Measurements from ENCODE around the gene HOPX. TPM values are rescaled to one million over a fixed set of nuclear protein-coding genes. Genes with fewer than 3 reads are reported as not detected.

HOPX gene
- polyA plus RNA-seq, 1 experiment, result not detected

DNA sequence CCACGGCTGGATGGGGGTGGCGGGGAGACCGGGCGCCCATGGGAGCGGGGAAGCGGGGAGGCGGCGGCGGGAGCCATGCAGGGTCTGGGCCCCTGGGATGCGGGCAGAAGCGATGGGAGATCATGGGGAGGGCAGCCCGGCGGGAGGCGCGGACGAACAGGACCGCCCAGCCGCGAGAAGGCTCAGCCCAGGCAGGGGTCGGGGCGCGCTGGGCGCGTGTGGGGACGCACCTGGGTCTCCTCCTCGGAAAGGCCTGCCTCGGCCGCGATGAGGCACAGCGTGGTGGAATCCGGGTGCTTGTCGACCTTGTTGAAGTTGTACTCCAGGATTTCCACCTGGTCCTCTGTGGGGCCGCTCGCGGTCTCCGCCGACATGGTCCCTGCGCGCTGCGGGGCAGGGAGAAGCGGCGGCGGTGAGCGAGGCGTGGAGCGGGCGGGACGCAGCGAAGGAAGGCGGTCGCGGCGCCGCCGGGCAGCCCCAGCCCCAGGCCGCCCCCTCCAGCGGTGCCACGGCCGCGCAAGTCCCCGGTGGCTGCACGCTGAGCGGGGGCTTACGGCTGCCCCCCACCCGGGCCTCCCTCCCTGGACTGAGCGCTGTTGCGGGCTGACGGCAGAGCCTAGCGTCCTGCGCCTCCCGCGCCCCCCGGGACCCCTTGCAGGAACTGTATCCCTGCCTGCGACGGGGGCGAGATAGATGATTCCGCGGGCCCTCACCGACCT is 25.3 kb downstream of the HOPX start:
- CTCF ChIA-PET, result interaction anchor here (0.8 to 1.4 kb wide), 2 partner anchors 15 to 80 kb away, joined by 3 to 4 read pairs; no protein-coding TSS in a partner anchor
- H3K27me3 ChIP-seq (ENCODE audit: control insufficient read depth, insufficient read depth, low read length), result peaks cover 51% of the 10 kb centered on the region

DNA sequence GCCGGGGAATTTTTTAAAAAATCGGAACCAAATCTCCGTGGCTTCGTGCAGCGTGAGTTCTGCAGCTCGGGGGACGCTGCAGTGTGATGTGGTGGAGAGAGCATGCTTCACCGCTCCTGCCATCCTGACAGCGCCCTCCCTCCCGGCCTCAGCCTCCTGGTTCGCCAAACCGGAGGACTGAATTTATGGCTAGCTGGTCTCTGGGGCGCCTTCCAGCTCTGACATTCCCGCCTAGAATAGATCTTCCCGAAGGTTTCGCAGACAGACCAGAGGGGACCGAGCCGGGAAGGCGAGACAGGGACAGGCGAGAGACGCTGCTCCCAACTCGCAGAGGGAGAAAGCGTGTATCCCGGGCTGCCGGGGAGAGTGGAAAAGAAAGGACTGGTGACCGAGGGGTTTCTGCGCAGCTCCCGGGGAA is 25.9 kb downstream of the HOPX start:
- TF ChIP-seq, protein P1, sequence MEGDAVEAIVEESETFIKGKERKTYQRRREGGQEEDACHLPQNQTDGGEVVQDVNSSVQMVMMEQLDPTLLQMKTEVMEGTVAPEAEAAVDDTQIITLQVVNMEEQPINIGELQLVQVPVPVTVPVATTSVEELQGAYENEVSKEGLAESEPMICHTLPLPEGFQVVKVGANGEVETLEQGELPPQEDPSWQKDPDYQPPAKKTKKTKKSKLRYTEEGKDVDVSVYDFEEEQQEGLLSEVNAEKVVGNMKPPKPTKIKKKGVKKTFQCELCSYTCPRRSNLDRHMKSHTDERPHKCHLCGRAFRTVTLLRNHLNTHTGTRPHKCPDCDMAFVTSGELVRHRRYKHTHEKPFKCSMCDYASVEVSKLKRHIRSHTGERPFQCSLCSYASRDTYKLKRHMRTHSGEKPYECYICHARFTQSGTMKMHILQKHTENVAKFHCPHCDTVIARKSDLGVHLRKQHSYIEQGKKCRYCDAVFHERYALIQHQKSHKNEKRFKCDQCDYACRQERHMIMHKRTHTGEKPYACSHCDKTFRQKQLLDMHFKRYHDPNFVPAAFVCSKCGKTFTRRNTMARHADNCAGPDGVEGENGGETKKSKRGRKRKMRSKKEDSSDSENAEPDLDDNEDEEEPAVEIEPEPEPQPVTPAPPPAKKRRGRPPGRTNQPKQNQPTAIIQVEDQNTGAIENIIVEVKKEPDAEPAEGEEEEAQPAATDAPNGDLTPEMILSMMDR (IDR thresholded peaks at IDR 0.05; ENCODE audit: insufficient read depth, low read depth, low read length), result no peak
- Histone ChIP-seq H3K27me3 (ENCODE audit: control insufficient read depth, insufficient read depth, low read length) (peaks cover 51% of the 10 kb centered on the region), H3K36me3 (ENCODE audit: control insufficient read depth, insufficient read depth, low read length) (no peaks in the 10 kb centered on the region), H3K4me3 (ENCODE audit: low read depth, low read length) (peak overlapping the region; percentile 36)
- POLR2A ChIA-PET, result no interaction called here
- DNase-seq (ENCODE audit: low read depth), result no peak
- CTCF ChIA-PET, result interaction anchor here (0.8 to 1.4 kb wide), 3 partner anchors 14 to 79 kb away, joined by 3 to 4 read pairs (median 4); no protein-coding TSS in a partner anchor

More for the DNA sequence above, 25.3 kb downstream of the HOPX start:
- Histone ChIP-seq H3K4me3 (ENCODE audit: low read depth, low read length) (peak overlapping the region; percentile 36), H3K36me3 (ENCODE audit: control insufficient read depth, insufficient read depth, low read length) (no peaks in the 10 kb centered on the region)
- TF ChIP-seq, protein P1 (IDR thresholded peaks at IDR 0.05; ENCODE audit: insufficient read depth, low read depth, low read length), result no peak
- DNase-seq (ENCODE audit: low read depth), result no peak
- POLR2A ChIA-PET, result no interaction called here

DNA sequence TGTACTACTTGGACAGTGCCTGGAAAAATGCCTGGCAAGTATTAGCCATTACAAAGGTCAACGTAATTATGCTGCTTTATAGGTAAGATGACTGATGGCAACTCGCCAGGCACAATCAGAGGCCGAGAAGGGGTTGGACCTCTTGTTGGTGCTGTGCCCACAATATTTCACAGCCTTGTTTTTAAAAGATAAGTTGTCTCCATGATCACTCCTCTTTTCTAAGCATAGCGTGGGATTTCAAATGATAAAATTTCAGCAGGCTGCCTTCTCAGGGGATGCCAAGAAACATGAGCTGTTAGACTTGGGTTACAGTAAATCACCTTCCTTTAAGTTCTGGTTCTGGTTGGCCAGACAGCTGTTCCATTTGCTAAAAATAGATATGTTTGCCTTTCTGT is 26.9 kb downstream of the HOPX start:
- POLR2A ChIA-PET, result no interaction called here
- TF ChIP-seq, protein P1 (IDR thresholded peaks at IDR 0.05; ENCODE audit: insufficient read depth, low read depth, low read length), result no peak
- no peak for DNase-seq (ENCODE audit: low read depth)
- no peaks in the 10 kb centered on the region for H3K36me3 ChIP-seq (ENCODE audit: control insufficient read depth, insufficient read depth, low read length)
- H3K27me3 ChIP-seq (ENCODE audit: control insufficient read depth, insufficient read depth, low read length), result peaks cover 50% of the 10 kb centered on the region
- CTCF ChIA-PET, result interaction anchor here (1.2 to 1.4 kb wide), 3 partner anchors 12 to 19 kb away, joined by 3 to 4 read pairs (median 4); no protein-coding TSS in a partner anchor
- no peak overlapping the region for H3K4me3 ChIP-seq (ENCODE audit: low read depth, low read length)

DNA sequence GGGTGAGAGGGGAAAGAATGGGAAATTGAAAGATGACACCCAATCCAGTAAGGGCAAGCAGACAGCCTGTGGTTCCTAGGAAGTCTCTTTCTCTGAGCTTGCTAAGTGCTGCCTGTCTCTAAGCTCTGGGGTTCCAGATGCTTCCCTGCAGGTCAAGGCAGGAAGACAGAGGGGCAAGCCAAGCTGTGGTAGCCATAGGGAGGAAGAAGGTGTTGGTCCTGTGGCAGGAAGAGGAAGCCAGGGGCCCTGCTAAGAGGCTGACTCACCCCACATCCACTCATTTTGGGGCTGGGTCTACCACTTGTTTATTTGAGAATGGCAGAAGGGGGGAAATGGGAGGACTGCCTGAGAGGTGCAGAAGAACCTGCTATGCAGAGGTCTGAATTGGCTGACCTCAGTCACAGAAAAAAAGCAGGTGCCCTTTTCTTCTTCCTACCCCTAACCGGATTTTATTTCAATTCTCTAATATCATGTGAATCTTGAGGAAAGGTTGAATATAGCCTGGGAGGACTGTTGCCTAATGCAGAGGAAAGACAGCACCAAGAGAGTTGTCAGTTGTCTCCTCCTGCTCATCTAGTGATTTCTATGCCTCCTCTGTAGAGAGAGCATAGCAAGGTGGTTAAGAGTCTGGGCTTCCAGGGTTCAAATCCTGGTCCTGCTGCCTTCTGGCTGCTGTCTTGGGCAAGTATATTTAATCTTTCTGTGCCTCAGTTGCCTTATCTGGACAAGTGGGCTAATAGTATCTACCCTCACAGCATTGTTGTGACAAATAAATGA is 27.4 kb downstream of the HOPX start:
- POLR2A ChIA-PET, result no interaction called here
- no peak for DNase-seq (ENCODE audit: low read depth)
- Histone ChIP-seq H3K4me3 (ENCODE audit: low read depth, low read length) (no peak overlapping the region), H3K36me3 (ENCODE audit: control insufficient read depth, insufficient read depth, low read length) (no peaks in the 10 kb centered on the region), H3K27me3 (ENCODE audit: control insufficient read depth, insufficient read depth, low read length) (peaks cover 49% of the 10 kb centered on the region)
- CTCF ChIA-PET, result interaction anchor here (1.4 to 1.5 kb wide), 2 partner anchors 11 to 183 kb away, joined by 3 to 4 read pairs; no protein-coding TSS in a partner anchor
- TF ChIP-seq, protein P1 (IDR thresholded peaks at IDR 0.05; ENCODE audit: insufficient read depth, low read depth, low read length), result no peak

DNA sequence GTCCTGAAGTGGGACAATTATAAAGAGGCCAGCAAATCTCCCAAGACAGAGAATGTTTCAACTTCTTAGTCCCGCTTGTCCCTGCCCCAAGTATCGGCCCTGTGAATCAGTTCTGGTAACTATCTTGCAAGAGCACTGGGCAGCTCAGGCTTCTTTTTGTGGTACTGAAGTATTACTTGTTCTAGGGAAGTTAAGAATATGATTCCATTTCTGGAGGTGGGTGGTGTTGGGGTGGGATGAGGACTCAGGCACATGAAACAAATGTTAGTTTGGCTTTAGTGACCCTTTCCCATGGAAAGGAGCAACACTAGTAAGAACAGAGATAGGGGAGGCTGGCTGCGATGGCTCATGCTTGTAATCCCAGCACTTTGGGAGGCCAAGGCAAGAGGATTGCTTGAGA is 28.9 kb downstream of the HOPX start:
- TF ChIP-seq, protein P1 (IDR thresholded peaks at IDR 0.05; ENCODE audit: insufficient read depth, low read depth, low read length), result no peak
- H3K4me3 ChIP-seq (ENCODE audit: low read depth, low read length), result no peak overlapping the region
- H3K36me3 ChIP-seq (ENCODE audit: control insufficient read depth, insufficient read depth, low read length), result no peaks in the 10 kb centered on the region
- CTCF ChIA-PET, result interaction anchor here (1.5 to 2.2 kb wide), 2 partner anchors 148 to 185 kb away, joined by 4 to 5 read pairs; no protein-coding TSS in a partner anchor
- peaks cover 41% of the 10 kb centered on the region for H3K27me3 ChIP-seq (ENCODE audit: control insufficient read depth, insufficient read depth, low read length)
- no peak for DNase-seq (ENCODE audit: low read depth)
- POLR2A ChIA-PET, result no interaction called here

All from BJ (cell line).